ENCODE results near the gene ERVMER34-1.

The ERVMER34-1 gene, protein sequence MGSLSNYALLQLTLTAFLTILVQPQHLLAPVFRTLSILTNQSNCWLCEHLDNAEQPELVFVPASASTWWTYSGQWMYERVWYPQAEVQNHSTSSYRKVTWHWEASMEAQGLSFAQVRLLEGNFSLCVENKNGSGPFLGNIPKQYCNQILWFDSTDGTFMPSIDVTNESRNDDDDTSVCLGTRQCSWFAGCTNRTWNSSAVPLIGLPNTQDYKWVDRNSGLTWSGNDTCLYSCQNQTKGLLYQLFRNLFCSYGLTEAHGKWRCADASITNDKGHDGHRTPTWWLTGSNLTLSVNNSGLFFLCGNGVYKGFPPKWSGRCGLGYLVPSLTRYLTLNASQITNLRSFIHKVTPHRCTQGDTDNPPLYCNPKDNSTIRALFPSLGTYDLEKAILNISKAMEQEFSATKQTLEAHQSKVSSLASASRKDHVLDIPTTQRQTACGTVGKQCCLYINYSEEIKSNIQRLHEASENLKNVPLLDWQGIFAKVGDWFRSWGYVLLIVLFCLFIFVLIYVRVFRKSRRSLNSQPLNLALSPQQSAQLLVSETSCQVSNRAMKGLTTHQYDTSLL

DNA sequence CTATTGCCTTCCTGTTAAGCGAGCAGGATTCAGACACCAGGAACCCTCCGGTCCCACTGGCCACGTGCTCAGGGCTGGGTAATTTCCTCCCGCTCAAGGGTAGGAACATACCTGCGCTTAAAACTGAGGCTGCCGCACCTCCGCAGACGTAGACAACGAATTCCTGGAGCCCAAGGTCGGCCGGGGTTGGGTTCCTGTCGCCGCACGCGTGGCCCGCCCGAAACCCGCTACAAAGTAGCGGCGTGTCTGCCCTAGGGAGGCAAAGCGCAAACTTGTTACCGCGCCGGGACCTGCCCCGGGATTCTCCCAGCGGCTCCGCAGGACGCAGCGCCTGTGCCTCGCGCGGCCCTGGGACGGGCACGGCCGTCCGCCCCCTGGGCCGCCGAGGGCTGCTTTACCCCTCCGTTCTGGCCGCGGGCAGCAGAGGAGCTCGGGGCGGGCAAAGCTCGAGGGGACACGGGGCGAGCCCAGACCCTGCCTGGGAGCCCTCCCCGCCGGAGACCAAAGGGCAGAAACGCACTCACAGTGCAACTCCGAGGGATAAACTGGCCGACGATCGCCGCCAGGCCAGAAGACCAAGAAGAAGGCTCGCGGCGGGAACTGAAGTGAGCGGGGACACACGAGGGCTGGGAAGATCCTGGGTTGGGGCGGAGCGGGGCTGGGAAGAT, at the start of gene ERVMER34-1:
ERVMER34-1 (minus strand) TSS at position 607 of the 668 bp plus-strand sequence. CDS start 5,905 bp downstream, outside the sequence.
- in situ Hi-C loops (cut with HindIII; ENCODE audit: low sequenced_read_pairs): no loop called here

GRCh38 chr4:52799813-52800212, 48.6 kb upstream of the ERVMER34-1 start:
- in situ Hi-C loops (cut with HindIII; ENCODE audit: low sequenced_read_pairs): no loop called here

DNA sequence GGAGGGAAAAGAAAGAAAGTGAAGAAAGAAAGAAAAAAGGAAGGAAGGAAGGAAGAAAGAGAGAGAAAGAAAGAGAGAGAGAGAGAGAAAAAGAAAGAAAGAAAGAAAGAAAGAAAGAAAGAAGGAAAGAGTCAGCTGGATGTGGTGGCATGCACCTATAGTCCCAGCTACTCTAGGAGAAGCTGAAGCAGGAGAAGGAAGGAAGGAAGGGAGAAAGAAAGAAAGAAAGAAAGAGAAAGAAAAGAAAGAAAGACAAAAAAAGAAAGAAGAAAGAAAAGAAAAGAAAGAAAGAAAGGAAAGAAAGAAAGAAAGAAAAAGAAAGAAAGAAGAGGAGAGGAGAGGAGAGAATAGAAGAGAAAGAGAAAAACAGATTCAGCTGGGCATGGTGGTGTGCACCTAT, 44.3 kb upstream of the ERVMER34-1 start:
- in situ Hi-C loops (cut with HindIII; ENCODE audit: low sequenced_read_pairs): no loop called here

DNA sequence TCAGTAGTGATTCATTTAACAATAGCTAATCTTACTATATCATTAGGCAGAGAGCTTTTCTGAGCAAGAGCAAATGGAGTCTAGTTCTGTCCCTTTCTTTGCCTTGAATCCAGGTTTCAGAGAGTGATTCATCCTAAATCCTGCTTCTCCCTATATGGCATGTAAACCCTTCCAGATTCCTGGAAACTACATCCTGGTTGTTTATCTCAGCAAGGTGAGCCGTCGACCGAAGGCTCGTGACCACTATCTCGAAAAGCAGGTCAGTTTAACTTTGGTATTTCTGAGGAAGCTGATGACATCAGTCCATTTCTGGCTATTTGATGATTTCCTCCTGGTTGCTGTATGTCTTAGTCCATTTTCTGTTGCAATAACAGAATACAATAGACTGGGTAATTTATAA, 40.7 kb upstream of the ERVMER34-1 start:
- in situ Hi-C loops (cut with HindIII; ENCODE audit: low sequenced_read_pairs): no loop called here

GRCh38 chr4:52789774-52790173, 38.5 kb upstream of the ERVMER34-1 start:
- in situ Hi-C loops (cut with HindIII; ENCODE audit: low sequenced_read_pairs): no loop called here

- in situ Hi-C loops (cut with HindIII; ENCODE audit: low sequenced_read_pairs): no loop called here
Observed at GRCh38 chr4:52788806-52789205, 37.6 kb upstream of the ERVMER34-1 start.

GRCh38 chr4:52783069-52783468, 31.8 kb upstream of the ERVMER34-1 start:
- in situ Hi-C loops (cut with HindIII; ENCODE audit: low sequenced_read_pairs): loop anchor here (5.0 kb wide), 1 partner anchor 39 kb away; no protein-coding TSS in a partner anchor

GRCh38 chr4:52780617-52781354, 29.6 kb upstream of the ERVMER34-1 start:
- in situ Hi-C loops (cut with HindIII; ENCODE audit: low sequenced_read_pairs): loop anchor here (5.0 kb wide), 1 partner anchor 42 kb away; no protein-coding TSS in a partner anchor

DNA sequence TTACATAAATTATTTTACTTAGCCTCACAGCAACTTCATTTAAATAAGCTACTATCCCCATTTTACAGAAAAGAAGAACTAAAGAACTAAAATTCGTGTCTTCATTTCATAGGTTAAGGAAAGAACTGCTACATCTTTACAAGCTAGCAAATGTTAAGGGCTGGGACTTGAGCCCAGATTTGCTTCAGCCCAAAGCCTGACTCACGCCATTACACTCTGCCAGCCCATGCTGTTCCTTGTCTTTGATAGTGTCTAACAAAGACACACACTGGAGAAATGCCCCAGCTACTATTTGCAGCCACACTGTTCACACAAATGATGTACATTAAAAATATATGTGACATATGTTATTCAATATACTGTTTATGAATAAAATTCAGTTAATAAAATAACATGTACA, 29.0 kb upstream of the ERVMER34-1 start:
- in situ Hi-C loops (cut with HindIII; ENCODE audit: low sequenced_read_pairs): loop anchor here (5.0 kb wide), 1 partner anchor 42 kb away; no protein-coding TSS in a partner anchor

- in situ Hi-C loops (cut with HindIII; ENCODE audit: low sequenced_read_pairs): no loop called here
Observed at GRCh38 chr4:52760256-52760655, 9.0 kb upstream of the ERVMER34-1 start.

DNA sequence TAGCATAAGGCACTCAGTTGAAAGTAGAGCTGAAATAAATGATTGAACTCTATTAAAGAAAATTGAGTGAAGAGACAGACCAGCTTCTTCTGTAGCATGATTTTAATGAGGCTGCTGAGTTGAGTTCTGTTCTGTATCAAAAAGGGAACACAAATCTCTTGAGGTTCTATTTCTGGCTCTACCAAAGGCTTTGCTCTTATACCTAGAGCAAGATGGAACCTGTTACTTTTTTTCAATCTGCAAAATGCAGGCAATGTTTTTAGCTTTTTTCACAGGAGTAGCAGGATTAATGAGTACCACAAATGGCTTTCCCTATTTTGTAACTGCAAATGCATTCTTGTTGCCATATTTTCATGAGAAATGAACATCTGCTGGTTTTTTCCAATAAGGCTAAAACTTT, 4.2 kb upstream of the ERVMER34-1 start:
- in situ Hi-C loops (cut with HindIII; ENCODE audit: low sequenced_read_pairs): no loop called here

GRCh38 chr4:52752936-52753335, 1.7 kb upstream of the ERVMER34-1 start:
- in situ Hi-C loops (cut with HindIII; ENCODE audit: low sequenced_read_pairs): no loop called here

GRCh38 chr4:52751487-52751911, 274 bp upstream of the ERVMER34-1 start:
- in situ Hi-C loops (cut with HindIII; ENCODE audit: low sequenced_read_pairs): no loop called here

DNA sequence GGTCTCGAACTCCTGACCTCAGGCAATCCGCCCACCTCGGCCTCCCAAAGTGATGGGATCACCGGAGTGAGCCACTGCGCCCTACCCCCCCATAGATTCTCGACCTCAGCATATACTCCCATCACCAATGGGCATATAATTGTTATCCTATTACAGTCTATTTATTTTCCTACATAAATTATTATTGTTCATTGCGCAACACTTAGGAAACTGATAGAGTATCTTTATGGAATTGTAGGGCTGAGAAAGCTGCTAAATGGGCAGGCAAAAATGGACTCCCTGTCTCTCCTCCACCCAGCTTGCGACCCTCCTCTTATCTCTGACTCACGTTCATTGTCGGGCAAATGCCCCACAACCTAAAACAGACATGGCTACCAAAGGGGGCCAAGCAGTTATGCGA, 1.0 kb downstream of the ERVMER34-1 start:
- in situ Hi-C loops (cut with HindIII; ENCODE audit: low sequenced_read_pairs): no loop called here

DNA sequence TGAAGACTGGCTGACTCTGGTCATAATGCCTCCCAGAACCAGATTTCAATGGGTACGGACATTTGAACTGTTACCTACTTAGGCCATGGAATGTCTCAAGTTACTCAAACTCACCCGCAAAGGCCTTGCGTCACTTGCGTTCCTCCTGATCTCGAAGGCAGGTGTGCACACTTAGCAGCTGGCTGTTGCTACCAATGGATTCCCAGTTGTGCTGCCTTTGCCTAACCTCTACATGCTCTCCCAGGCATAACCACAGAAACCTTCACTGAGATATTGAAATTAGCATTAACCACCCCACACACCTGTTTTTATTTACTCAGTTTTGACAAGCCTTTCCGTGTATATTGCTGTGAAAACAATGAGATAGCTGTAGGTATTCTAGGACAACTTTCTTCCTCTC, 2.8 kb downstream of the ERVMER34-1 start:
- in situ Hi-C loops (cut with HindIII; ENCODE audit: low sequenced_read_pairs): no loop called here

DNA sequence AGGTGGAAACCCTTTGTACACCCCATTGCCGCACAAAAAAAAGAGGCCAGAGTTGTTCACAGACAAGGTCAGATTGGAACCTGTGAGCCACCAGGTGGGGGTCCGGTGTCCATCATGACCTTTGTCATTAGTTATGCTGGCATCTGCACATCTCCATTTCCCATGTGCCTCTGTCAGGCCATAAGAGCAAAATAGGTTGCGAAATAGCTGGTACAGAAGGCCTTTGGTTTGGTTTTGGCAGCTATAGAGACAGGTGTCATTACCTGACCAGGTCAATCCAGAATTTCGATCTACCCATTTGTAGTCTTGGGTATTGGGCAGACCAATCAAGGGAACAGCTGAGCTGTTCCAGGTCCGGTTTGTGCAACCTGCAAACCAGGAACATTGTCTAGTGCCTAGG, 6.6 kb downstream of the ERVMER34-1 start:
- in situ Hi-C loops (cut with HindIII; ENCODE audit: low sequenced_read_pairs): no loop called here

GRCh38 chr4:52743444-52744019, 7.7 kb downstream of the ERVMER34-1 start:
- in situ Hi-C loops (cut with HindIII; ENCODE audit: low sequenced_read_pairs): no loop called here

DNA sequence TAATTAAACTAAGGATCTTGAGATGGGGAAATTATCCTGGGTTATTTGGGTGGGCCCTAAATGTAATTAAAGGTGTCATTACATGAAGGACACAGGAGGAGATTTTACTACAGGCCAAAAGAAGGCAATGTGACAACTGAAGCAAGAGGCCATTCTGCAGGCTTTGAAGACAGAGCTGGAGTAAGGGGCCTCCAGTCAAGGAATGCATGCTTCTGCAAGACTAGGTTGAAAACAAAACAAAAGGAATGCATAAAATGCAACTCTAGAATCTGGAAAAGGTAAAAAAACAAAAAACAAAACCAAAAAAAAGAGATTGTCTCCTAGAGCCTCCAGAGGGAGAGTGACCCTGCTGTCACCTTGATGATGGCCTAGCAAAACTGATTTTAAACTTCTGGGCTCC, 21.6 kb downstream of the ERVMER34-1 start:
- in situ Hi-C loops (cut with HindIII; ENCODE audit: low sequenced_read_pairs): no loop called here

DNA sequence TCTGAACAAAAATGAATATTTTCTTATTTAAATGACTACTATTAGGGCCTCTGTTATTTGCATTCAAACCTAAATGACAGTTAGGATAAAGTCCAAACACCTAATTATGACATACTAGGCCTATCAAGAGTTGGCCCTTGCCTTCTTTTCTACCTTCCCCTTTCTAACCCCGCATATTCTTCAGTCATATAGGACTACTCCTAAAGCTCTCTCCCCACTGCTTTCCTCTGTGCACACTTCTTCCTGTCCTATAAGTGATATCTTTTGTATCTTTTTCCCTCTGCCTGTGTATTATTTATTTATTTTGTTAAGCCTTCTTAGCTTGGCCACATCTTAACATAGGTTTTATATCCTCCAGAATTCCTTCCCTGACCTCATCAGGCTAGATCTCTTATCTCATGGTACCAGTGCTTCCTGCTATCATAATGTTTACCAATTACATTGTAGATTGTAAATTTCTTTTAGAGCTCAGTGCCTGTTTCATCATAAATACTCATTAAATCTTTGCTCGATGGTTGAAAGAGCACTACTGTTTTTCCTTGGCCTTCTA, 22.5 kb downstream of the ERVMER34-1 start:
- in situ Hi-C loops (cut with HindIII; ENCODE audit: low sequenced_read_pairs): no loop called here

- in situ Hi-C loops (cut with HindIII; ENCODE audit: low sequenced_read_pairs): no loop called here
Observed at GRCh38 chr4:52726826-52727580, 24.2 kb downstream of the ERVMER34-1 start.

Measured in endothelial cell of hepatic sinusoid (primary cell).